GM18511 (cell line): ENCODE data around the gene TSEN34.

Experiments
- ATAC-seq: cut with Tn5 transposase; IDR thresholded peaks from one replicate; pipeline ENCODE4 v1.9.1; 2021; ENCODE audit warnings: mild to moderate bottlenecking, moderate library complexity; ENCODE audit not compliant: unreplicated experiment

Gene TSEN34

GRCh38 chr19:54191011-54191810 is at the start of gene TSEN34:
TSS of gene TSEN34 (plus strand) at chr19:54191308. CDS start at chr19:54191365, 57 bp downstream.
- ATAC-seq, result peak; percentile 34

- ATAC-seq, result no peak
Measured at GRCh38 chr19:54141356-54141755, 49.8 kb upstream of the TSEN34 start.

GRCh38 chr19:54142166-54142780 is 48.8 kb upstream of the TSEN34 start:
- no peak for ATAC-seq

- no peak for ATAC-seq
Measured at GRCh38 chr19:54145541-54146158, 45.5 kb upstream of the TSEN34 start.

- ATAC-seq, result no peak
Measured at GRCh38 chr19:54147676-54148075, 43.4 kb upstream of the TSEN34 start.

- ATAC-seq, result no peak
Measured at GRCh38 chr19:54148158-54148557, 43.0 kb upstream of the TSEN34 start.

GRCh38 chr19:54149021-54149812 is 41.9 kb upstream of the TSEN34 start:
- no peak for ATAC-seq

- ATAC-seq, result no peak
Measured at GRCh38 chr19:54151362-54152035, 39.6 kb upstream of the TSEN34 start.

- ATAC-seq, result no peak
Measured at GRCh38 chr19:54152267-54152666, 38.8 kb upstream of the TSEN34 start.

- ATAC-seq, result no peak
Measured at GRCh38 chr19:54152878-54153524, 38.1 kb upstream of the TSEN34 start.

GRCh38 chr19:54153731-54154326 is 37.3 kb upstream of the TSEN34 start:
- no peak for ATAC-seq

GRCh38 chr19:54154603-54155345 is 36.3 kb upstream of the TSEN34 start:
- no peak for ATAC-seq

- no peak for ATAC-seq
Measured at GRCh38 chr19:54155694-54156093, 35.4 kb upstream of the TSEN34 start.

- ATAC-seq, result no peak
Measured at GRCh38 chr19:54156490-54156889, 34.6 kb upstream of the TSEN34 start.

GRCh38 chr19:54156953-54157352 is 34.2 kb upstream of the TSEN34 start:
- no peak for ATAC-seq

- no peak for ATAC-seq
Measured at GRCh38 chr19:54158812-54159351, 32.2 kb upstream of the TSEN34 start.

GRCh38 chr19:54159352-54160181 is 31.5 kb upstream of the TSEN34 start, which contains the start of gene LENG1:
TSS of gene LENG1 (minus strand) at chr19:54159721. CDS start at chr19:54159695, 26 bp downstream.
- ATAC-seq, result peak; percentile 91
